Ectodermal cell (in vitro differentiated cells): ENCODE results near the gene SPAG17.

Experiments
- H3K27ac ChIP-seq: 2 replicates; pipeline ENCODE4 v1.7.0; 2013; ENCODE audit warnings: mild to moderate bottlenecking, low read depth, low read length; ENCODE audit not compliant: insufficient read depth, poor library complexity, severe bottlenecking
- H3K27me3 ChIP-seq: 2 replicates; pipeline ENCODE4 v1.7.0; 2013; ENCODE audit warnings: mild to moderate bottlenecking, low read length; ENCODE audit not compliant: insufficient read depth, control insufficient read depth, poor library complexity, severe bottlenecking
- H3K36me3 ChIP-seq: one replicate; pipeline ENCODE4 v1.7.0; 2013; ENCODE audit warnings: low read length; ENCODE audit not compliant: control insufficient read depth, insufficient read depth
- H3K4me1 ChIP-seq: one replicate; pipeline ENCODE4 v1.7.0; 2013; ENCODE audit warnings: low read length; ENCODE audit not compliant: control insufficient read depth, insufficient read depth
- H3K4me3 ChIP-seq: 2 replicates; pipeline ENCODE4 v1.7.0; 2013; ENCODE audit warnings: low read depth, low read length, control low read depth; ENCODE audit not compliant: insufficient read depth
- H3K9me3 ChIP-seq: 2 replicates; pipeline ENCODE4 v1.7.0; 2013; ENCODE audit warnings: mild to moderate bottlenecking, low read length, moderate library complexity; ENCODE audit not compliant: control insufficient read depth
- WGBS, 2 experiments: methylation state at CpG; one replicate each; pipeline ENCODE4 v1.1.7; 2013; ENCODE audit warnings: missing lambda C conversion rate in 2 of 2; 5-methylcytosine and 5-hydroxymethylcytosine counted together

SPAG17 gene

DNA sequence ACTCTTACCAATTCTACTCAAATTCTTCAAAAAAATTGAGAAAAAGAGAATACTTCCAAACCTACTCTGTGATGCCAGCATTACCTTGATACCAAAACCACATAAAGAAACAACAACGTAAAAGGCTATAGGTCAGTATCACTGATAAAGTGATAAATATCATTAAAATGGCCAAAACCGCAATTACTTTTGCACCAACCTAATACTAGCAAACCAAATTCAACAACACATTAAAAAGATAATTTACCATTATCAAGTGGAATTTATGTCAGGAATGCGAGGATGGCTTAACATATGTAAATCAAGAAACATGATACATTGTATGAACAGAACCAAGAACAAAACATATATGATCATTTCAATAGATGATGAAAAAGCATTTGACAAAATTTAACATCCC lies 7.0 kb downstream of the SPAG17 start:
- WGBS, 2 experiments: 100% methylated on average over 2 of the region's 3 CpGs
- Histone ChIP-seq H3K4me3 (no peak overlapping the region), H3K36me3 (no peaks in the 10 kb centered on the region), H3K9me3 (no peaks in the 10 kb centered on the region), H3K4me1 (no peaks in the 10 kb centered on the region), H3K27me3 (no peaks in the 10 kb centered on the region), H3K27ac (no peak overlapping the region)

DNA sequence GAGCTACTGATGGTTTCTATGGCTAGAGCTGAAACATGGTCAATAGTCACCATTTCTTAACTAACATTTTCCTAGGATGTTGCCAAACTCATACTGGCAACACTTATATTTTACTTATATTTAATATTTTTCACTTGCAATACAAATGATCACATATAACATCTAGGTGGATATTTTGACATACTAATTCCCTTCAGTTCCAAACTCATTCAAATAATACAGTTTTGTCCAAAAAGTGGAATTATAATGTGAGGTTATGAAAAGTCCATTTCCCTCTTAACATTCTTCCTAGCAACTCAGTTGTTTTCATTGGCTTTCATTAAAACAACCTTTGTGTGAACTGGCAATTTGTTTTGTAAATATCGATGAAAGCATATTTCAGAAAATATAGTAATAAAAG lies 16.0 kb downstream of the SPAG17 start:
- Histone ChIP-seq H3K4me1 (no peaks in the 10 kb centered on the region), H3K9me3 (no peaks in the 10 kb centered on the region), H3K27ac (no peak overlapping the region), H3K27me3 (no peaks in the 10 kb centered on the region), H3K4me3 (no peak overlapping the region), H3K36me3 (no peaks in the 10 kb centered on the region)
- no CpG with 5 or more reads among the region's 1 CpG for WGBS, 2 experiments

- H3K4me3 ChIP-seq: no peak overlapping the region
- H3K4me1 ChIP-seq: no peaks in the 10 kb centered on the region
- H3K9me3 ChIP-seq: no peaks in the 10 kb centered on the region
- H3K27ac ChIP-seq: no peak overlapping the region
- 100% methylated on average over 1 of the region's 1 CpG; no CpG with 5 or more reads in 1 of the 2 experiments for WGBS, 2 experiments
- H3K27me3 ChIP-seq: no peaks in the 10 kb centered on the region
- no peaks in the 10 kb centered on the region for H3K36me3 ChIP-seq
These were observed 24.2 kb downstream of the SPAG17 start for GRCh38 chr1:118160806-118161205.

DNA sequence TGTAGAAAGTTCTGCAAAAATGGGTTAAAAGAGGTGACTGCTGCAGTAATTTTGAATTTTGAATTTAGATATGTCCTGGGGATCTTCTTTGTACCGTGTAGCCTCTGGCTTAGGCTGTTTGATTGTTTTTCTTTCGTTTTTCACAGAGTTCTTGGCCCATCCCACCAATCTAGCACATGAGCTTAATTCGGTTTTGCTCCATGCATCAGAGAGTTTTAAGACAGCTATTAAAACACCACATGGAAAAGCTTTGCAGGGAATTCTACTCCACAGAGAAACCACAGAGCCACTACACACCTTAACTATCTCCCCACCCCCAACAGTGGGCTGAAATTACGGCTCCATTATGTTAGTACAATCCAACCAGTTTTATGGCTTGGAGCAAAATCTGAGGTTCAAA lies 25.5 kb downstream of the SPAG17 start:
- Histone ChIP-seq H3K9me3 (no peaks in the 10 kb centered on the region), H3K4me1 (no peaks in the 10 kb centered on the region), H3K27me3 (no peaks in the 10 kb centered on the region), H3K36me3 (no peaks in the 10 kb centered on the region), H3K27ac (no peak overlapping the region), H3K4me3 (no peak overlapping the region)
- WGBS, 2 experiments: 94% methylated on average over 4 of the region's 4 CpGs

DNA sequence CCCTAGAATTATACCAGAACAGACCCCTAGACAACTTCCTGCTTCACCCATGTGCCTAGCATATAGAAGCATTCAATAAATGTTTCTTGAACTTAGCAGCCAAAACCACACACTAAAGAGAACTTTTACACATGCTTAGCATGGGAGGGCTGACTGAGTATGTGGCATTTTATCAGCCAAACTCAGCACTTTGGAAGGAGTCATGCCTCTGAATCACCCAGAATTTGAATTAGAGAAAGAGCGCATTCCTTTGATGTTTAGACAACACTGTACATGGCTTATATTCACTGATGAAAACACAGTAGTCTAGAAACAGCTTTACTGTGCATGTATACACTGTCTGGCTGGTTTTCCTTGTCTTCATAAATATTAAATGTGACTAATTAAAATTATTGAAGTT lies 26.1 kb downstream of the SPAG17 start:
- H3K9me3 ChIP-seq: no peaks in the 10 kb centered on the region
- no peaks in the 10 kb centered on the region for H3K36me3 ChIP-seq
- 94% methylated on average over 1 of the region's 1 CpG for WGBS, 2 experiments
- H3K4me3 ChIP-seq: no peak overlapping the region
- no peaks in the 10 kb centered on the region for H3K27me3 ChIP-seq
- H3K4me1 ChIP-seq: no peaks in the 10 kb centered on the region
- no peak overlapping the region for H3K27ac ChIP-seq

DNA sequence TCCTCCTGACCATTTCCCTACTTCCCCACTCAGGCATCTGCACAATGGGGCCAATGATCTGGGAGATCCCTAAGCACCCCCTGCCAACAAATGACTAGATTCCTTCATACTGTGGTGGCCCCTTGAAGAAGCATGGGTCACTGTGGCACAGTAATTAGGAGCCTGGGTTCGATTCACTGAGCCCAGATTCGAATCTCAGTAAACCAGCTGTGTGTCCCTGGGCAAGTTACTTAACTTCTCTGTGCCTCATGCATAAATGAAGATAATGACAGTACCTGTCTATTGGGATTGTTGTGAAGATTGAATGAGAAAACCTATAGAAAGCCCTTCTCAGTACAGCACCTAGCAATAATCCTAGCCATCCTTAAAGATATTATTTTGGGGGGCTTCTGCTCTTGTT lies 27.5 kb downstream of the SPAG17 start:
- 90 to 97% methylated on average over 2 of the region's 2 CpGs for WGBS, 2 experiments

DNA sequence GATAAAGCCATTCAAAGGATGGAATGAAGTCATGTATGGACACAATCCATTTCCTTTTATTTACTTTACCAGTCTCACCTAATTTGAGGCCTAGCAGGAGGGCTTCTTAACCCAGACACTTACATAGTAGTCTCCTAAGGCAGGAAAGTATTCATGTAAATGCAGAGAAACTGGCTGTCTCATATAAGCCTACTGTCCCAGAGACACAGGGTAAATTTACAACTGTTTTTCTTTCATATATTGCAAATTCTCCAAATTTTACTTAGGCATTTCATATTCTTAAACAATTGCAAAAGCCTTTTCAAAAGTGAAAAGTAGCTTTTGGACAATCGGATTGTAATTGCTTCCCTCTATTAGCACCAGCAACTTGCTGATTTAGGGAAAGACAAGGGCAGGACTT lies 29.9 kb downstream of the SPAG17 start:
- Histone ChIP-seq H3K4me3 (no peak overlapping the region), H3K36me3 (no peaks in the 10 kb centered on the region), H3K27me3 (no peaks in the 10 kb centered on the region), H3K27ac (no peak overlapping the region), H3K9me3 (no peaks in the 10 kb centered on the region), H3K4me1 (no peaks in the 10 kb centered on the region)
- 92 to 100% methylated on average over 1 of the region's 1 CpG for WGBS, 2 experiments

More for the DNA sequence above, 27.5 kb downstream of the SPAG17 start:
- H3K9me3 ChIP-seq: no peaks in the 10 kb centered on the region
- H3K27me3 ChIP-seq: no peaks in the 10 kb centered on the region
- no peaks in the 10 kb centered on the region for H3K36me3 ChIP-seq
- H3K27ac ChIP-seq: no peak overlapping the region
- H3K4me3 ChIP-seq: no peak overlapping the region
- no peaks in the 10 kb centered on the region for H3K4me1 ChIP-seq

DNA sequence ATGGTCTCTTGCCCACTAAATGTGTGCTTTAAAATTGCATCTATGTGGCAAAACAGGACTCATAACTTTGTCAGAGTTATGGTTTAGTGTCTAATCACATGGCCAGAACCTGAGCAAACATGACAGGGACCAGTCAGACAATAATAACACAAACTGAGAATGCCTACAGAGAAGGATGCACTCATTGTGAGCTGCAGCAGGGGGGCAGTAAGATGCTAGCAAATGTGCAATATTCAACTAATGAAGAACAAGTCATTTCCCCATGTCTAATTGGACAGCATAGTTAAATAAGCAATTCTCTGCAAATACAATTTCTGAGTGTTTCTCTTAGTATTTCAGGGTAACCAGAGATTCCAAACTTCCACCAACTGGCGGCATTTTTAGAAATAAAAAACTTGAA lies 30.8 kb downstream of the SPAG17 start:
- Histone ChIP-seq H3K9me3 (no peaks in the 10 kb centered on the region), H3K4me3 (no peak overlapping the region), H3K4me1 (no peaks in the 10 kb centered on the region), H3K27me3 (no peaks in the 10 kb centered on the region), H3K36me3 (no peaks in the 10 kb centered on the region), H3K27ac (no peak overlapping the region)
- WGBS, 2 experiments: 92 to 100% methylated on average over 1 of the region's 1 CpG

DNA sequence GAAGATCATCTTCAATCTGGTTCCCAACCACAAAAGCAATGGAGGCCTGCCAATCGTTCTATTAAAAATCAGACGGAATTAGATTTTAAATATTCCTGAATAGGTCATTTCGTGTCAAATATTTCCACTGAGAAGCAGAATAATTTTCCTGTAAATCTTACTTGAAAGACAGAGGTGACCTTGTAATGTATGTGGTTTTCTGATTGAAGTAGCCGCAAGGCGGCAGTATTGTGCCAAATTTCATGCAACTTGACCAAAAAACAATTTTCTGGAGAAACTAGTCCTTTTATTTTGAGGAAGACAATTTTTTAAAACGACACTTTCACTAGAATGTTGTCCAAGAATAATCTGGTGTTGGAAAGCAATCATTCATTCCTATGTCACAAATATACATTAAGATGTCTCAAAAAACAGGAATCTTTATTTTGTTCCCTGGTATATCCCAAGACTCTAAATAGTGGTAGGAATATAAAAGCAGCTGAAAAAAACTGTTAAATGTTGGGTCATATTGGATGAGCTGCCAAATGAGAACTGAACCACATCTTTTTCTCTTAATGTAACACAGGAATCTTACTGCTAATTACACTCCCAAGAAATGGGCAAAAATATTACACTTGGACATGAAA lies 33.6 kb downstream of the SPAG17 start:
- H3K4me1 ChIP-seq: no peaks in the 10 kb centered on the region

DNA sequence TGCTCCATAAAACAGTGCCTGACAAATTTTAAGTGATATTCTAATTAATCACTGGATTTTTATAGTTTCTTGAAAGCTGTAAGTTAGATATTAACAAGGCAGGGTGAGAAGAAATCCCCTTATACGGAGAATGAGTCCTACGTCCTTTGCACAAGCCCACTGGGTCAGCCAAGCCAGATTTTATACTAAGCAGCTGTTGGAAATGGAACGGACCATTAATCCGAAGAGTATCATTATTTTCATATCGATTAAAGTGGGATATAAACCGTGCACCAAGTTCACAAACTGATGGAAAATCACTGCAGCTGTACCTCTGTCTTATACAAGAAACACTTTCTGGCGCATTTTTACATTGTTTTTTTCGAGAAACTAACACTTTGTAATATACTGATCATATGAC lies 35.2 kb downstream of the SPAG17 start:
- WGBS, 2 experiments: 93 to 95% methylated on average over 8 of the region's 8 CpGs
- H3K4me3 ChIP-seq: no peak overlapping the region
- no peaks in the 10 kb centered on the region for H3K27me3 ChIP-seq
- no peaks in the 10 kb centered on the region for H3K36me3 ChIP-seq
- H3K27ac ChIP-seq: no peak overlapping the region
- no peaks in the 10 kb centered on the region for H3K4me1 ChIP-seq
- H3K9me3 ChIP-seq: no peaks in the 10 kb centered on the region

More for the DNA sequence above, 33.6 kb downstream of the SPAG17 start:
- H3K36me3 ChIP-seq: no peaks in the 10 kb centered on the region
- H3K4me3 ChIP-seq: no peak overlapping the region
- H3K27ac ChIP-seq: no peak overlapping the region
- WGBS, 2 experiments: 0 to 7% methylated on average over 5 to 6 of the region's 6 CpGs
- no peaks in the 10 kb centered on the region for H3K27me3 ChIP-seq
- no peaks in the 10 kb centered on the region for H3K9me3 ChIP-seq

- no peak overlapping the region for H3K4me3 ChIP-seq
- H3K36me3 ChIP-seq: no peaks in the 10 kb centered on the region
- H3K27me3 ChIP-seq: no peaks in the 10 kb centered on the region
- H3K9me3 ChIP-seq: no peaks in the 10 kb centered on the region
- H3K27ac ChIP-seq: no peak overlapping the region
- no peaks in the 10 kb centered on the region for H3K4me1 ChIP-seq
- 93% methylated on average over 7 of the region's 7 CpGs for WGBS, 2 experiments
These were observed 37.0 kb downstream of the SPAG17 start for GRCh38 chr1:118148034-118148433.
